Keratinocyte (primary cell): ENCODE results near the gene PTPRN2.

Experiments
- CTCF ChIP-seq, 3 experiments: IDR thresholded peaks in 1 of 3; conservative IDR thresholded peaks in 1 of 3; optimal IDR thresholded peaks in 1 of 3; 2 replicates in 2 of 3; 3 replicates in 1 of 3; pipeline versions ENCODE3 to v1.5.1; 2011; ENCODE audit warnings: low read length in 3 of 3, mild to moderate bottlenecking in 3 of 3, moderate library complexity in 2 of 3, control low read depth in 1 of 3, inconsistent platforms in 1 of 3; ENCODE audit not compliant: insufficient read depth in 2 of 3; ENCODE audit errors: extremely low read depth in 1 of 3
- EZH2 ChIP-seq: IDR thresholded peaks from one replicate; pipeline ENCODE4 v1.6.1; 2012; ENCODE audit warnings: inconsistent platforms, mild to moderate bottlenecking, low read length, moderate library complexity

DNA sequence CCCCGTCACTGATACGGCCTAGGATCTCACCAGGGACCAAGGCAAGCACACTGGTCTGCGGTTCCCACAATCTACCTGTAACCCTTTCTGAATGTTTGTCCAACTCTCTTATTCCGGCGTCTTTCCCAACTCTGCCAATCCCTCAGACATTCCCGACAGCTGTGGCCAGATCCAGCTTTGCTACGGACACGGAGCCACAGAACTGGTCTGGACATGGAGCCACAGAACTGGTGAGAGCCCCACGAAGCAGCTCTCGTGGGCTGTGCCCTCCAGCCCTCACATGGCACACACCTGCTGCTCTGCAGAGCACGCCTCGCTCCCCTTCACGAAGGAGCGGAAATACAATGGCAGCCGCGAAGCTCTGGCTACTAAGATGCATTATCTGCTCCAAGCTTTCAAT lies 874.0 kb downstream of the PTPRN2 start:
- no peak for TF ChIP-seq CTCF (optimal IDR thresholded peaks at IDR 0.05 in 1 of 3, IDR thresholded peaks at IDR 0.05 in 1 of 3, conservative IDR thresholded peaks at IDR 0.05 in 1 of 3; ENCODE audit: extremely low read depth in 1 of 3, insufficient read depth in 2 of 3, low read length in 3 of 3)
- TF ChIP-seq EZH2 = no peak
